Progenitor cell of endocrine pancreas (in vitro differentiated cells): ENCODE data around the gene ANO8. TPM values are rescaled to one million over a fixed set of nuclear protein-coding genes. Genes with fewer than 3 reads are reported as not detected.

Source experiments
- DNase-seq: peaks from one replicate; pipeline ENCODE4 v3.0.0; 2021; ENCODE audit warnings: low spot score; ENCODE audit not compliant: unreplicated experiment
- H3K27ac Mint-ChIP-seq: 2 replicates; pipeline ENCODE4 v1.8.0; 2021; ENCODE audit warnings: mild to moderate bottlenecking, moderate library complexity, mixed read lengths
- H3K27me3 Mint-ChIP-seq: 2 replicates; pipeline ENCODE4 v1.8.0; 2021; ENCODE audit warnings: mixed read lengths
- H3K36me3 Mint-ChIP-seq: 2 replicates; pipeline ENCODE4 v1.8.0; 2022; ENCODE audit warnings: mixed read lengths; ENCODE audit not compliant: insufficient read depth
- H3K4me1 Mint-ChIP-seq: 2 replicates; pipeline ENCODE4 v1.8.0; 2021; ENCODE audit warnings: low read depth, mixed read lengths
- H3K4me3 Mint-ChIP-seq: 2 replicates; pipeline ENCODE4 v1.8.0; 2021; ENCODE audit warnings: low read depth, mild to moderate bottlenecking, moderate library complexity, mixed read lengths
- H3K9me3 Mint-ChIP-seq: 2 replicates; pipeline ENCODE4 v1.8.0; 2021; ENCODE audit warnings: low read depth, mixed read lengths
- total RNA-seq: library from RNA; stranded (reverse); gene quantifications from 2 replicates; pipeline ENCODE4 v1.2.1, GENCODE V29; 2021
- TF ChIP-seq, protein P1 (sequence below): fragments of 200-600 bp; sonication (generic); IDR thresholded peaks from one replicate; pipeline ENCODE4 v1.5.0; 2021; ENCODE audit warnings: antibody characterized with exemption, mild to moderate bottlenecking; ENCODE audit not compliant: unreplicated experiment

Gene ANO8
- total RNA-seq, 1 donor from 2014 or later = 45.2 TPM

DNA sequence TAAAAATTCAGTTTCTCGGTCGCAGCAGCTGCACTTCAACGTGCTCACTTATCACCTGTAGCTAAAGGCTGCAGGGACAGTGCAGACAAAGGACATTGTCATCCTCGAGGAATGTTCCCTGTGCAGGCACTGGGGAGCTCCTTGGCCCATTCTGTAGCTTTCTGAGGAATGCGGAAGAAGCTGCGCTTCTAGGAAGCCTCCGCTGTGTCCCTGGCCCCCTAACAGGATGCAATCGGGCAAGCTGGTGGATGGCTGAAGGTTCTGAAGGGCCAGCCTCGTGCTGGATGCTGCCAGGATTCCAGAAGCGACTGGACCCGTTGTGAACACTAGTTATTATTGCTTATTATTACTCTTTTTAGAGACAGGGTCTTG, 8.1 kb downstream of the ANO8 start:
- TF ChIP-seq, protein P1, sequence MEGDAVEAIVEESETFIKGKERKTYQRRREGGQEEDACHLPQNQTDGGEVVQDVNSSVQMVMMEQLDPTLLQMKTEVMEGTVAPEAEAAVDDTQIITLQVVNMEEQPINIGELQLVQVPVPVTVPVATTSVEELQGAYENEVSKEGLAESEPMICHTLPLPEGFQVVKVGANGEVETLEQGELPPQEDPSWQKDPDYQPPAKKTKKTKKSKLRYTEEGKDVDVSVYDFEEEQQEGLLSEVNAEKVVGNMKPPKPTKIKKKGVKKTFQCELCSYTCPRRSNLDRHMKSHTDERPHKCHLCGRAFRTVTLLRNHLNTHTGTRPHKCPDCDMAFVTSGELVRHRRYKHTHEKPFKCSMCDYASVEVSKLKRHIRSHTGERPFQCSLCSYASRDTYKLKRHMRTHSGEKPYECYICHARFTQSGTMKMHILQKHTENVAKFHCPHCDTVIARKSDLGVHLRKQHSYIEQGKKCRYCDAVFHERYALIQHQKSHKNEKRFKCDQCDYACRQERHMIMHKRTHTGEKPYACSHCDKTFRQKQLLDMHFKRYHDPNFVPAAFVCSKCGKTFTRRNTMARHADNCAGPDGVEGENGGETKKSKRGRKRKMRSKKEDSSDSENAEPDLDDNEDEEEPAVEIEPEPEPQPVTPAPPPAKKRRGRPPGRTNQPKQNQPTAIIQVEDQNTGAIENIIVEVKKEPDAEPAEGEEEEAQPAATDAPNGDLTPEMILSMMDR = no peak
- peaks cover 4% of the 10 kb centered on the region for H3K4me1 Mint-ChIP-seq
- no peak overlapping the region for H3K27ac Mint-ChIP-seq
- no peak overlapping the region for H3K4me3 Mint-ChIP-seq
- peaks cover 14% of the 10 kb centered on the region for H3K36me3 Mint-ChIP-seq
- no peaks in the 10 kb centered on the region for H3K9me3 Mint-ChIP-seq
- H3K27me3 Mint-ChIP-seq = peaks cover 15% of the 10 kb centered on the region
- DNase-seq = no peak

DNA sequence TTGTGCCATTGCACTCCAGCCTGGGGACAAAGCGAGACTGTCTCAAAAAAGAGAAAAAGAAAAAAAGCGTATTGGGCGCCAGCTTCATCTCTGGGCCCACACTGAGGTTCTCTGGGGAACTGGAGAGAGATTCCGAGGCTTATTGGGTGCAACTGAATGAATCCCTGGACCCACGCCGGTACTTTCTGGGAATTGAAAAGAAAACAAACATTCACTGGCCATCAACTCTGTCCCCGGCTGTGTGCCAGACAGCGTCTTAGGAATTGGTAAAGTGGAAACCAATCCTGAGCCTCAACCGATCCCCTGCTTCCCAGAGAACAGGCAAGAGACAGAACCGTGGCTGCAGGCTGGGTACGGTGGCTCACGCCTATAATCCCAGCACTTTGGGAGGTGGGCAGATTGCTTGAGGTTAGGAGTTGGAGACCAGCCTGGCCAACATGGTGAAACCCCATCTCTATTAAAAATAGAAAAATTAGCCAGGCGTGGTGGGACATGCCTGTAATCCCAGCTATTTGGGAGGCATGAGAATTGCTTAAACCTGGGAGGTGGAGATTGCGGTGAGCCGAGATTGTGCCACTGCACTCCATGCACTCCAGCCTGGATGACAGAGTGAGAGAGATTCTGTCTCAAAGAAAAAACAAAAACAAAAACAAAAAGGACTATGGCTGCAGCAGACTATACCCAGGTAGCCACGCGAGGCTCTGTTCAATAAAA, 8.6 kb downstream of the ANO8 start:
- no peaks in the 10 kb centered on the region for H3K9me3 Mint-ChIP-seq
- peaks cover 12% of the 10 kb centered on the region for H3K36me3 Mint-ChIP-seq
- H3K4me3 Mint-ChIP-seq = no peak overlapping the region
- H3K4me1 Mint-ChIP-seq = peaks cover 4% of the 10 kb centered on the region
- no peak for DNase-seq
- TF ChIP-seq, protein P1 = no peak
- peaks cover 15% of the 10 kb centered on the region for H3K27me3 Mint-ChIP-seq
- peak overlapping the region; percentile 67 for H3K27ac Mint-ChIP-seq

DNA sequence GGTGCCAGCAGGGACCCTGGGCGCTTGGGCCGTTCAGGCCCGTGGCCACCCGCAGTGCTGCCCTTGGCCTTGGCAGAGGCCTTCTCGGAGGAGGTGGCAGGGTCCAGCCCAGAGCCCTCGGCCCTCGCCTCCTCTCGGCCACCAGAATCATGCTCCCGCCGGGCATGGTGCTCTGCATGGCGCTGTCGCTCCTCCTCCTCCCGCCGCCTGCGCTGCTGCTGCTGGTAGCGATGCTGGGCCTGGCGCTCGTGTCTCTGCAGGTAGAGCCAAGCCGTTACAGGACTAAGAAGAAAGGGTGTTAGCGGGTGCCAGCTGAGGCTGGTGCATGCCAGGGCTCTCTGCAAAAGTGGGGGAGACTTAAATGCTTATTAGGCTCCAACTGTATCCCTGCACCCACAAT, 9.5 kb downstream of the ANO8 start:
- Mint-ChIP-seq H3K4me1 (peaks cover 4% of the 10 kb centered on the region), H3K4me3 (no peak overlapping the region), H3K27ac (no peak overlapping the region), H3K27me3 (peaks cover 9% of the 10 kb centered on the region), H3K36me3 (peaks cover 8% of the 10 kb centered on the region), H3K9me3 (no peaks in the 10 kb centered on the region)
- TF ChIP-seq, protein P1 = no peak
- DNase-seq = no peak

DNA sequence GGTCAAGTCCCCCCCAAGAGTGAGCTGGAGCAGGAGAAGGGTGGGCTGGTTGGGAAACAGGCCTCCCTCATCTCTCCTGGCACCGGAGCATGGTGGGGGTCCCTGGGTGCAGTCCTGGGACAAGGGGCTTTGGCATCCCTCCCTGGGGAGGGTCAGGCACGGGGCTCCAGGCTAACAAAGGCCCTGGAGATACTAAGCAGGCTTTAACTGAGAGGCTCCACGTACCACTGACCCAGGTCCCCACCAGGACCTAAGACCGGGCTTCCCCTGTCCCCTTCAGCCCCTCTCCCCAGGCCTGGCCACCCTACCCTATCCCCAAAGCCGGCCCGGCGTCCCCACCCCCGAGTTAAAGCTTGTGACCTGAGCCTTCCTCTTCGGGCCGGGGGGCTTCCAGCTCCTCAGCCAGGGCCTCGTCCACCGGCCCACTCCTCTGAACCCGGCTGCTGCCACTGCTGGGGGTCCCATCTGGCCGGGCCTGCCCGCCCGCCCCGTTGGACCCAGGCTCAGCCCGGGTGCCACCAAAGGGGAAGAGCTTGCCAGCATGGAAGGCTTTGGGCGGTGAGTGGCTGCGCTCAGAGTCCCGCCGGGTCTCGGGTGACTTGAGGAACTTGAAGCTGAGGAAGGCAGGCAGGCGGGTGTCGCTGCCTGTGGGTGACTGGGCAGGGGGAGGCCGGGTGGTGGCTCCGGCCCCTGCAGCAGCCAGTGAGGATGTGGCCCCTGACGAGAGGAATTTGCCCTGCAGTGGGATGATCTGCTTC, 10.1 kb downstream of the ANO8 start:
- TF ChIP-seq, protein P1 = no peak
- Mint-ChIP-seq H3K4me3 (no peak overlapping the region), H3K27me3 (peaks cover 3% of the 10 kb centered on the region)

DNA sequence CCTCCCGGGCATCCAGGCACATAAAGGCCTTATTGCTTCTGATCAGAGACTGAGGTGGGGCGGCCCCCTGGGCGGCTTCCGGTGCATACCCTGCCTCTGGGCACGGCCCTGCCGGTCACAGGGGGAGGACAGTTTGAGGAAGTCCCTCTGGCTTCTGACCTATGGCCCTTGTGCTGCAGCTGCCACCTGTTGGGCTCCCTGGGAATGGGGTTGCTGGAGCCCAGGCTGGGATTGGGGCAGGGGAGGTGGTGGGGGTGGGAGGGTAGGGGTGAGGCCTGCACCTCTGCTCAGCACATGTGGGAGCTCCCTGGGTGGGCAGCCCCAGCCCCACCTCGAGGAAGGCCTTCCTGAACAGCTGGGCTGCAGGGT, 10.7 kb downstream of the ANO8 start:
- peaks cover 3% of the 10 kb centered on the region for H3K27me3 Mint-ChIP-seq
- peaks cover 4% of the 10 kb centered on the region for H3K4me1 Mint-ChIP-seq
- TF ChIP-seq, protein P1 = no peak
- no peaks in the 10 kb centered on the region for H3K9me3 Mint-ChIP-seq
- DNase-seq = no peak
- H3K4me3 Mint-ChIP-seq = no peak overlapping the region
- peaks cover 10% of the 10 kb centered on the region for H3K36me3 Mint-ChIP-seq
- no peak overlapping the region for H3K27ac Mint-ChIP-seq

More for the DNA sequence above, 10.1 kb downstream of the ANO8 start:
- H3K36me3 Mint-ChIP-seq = peaks cover 10% of the 10 kb centered on the region
- no peak overlapping the region for H3K27ac Mint-ChIP-seq
- H3K4me1 Mint-ChIP-seq = peaks cover 4% of the 10 kb centered on the region
- DNase-seq = no peak
- H3K9me3 Mint-ChIP-seq = no peaks in the 10 kb centered on the region
